HL-60 (cell line): ENCODE results near the gene ARTN.

ENCODE experiments used
- GABPA ChIP-seq: IDR thresholded peaks from 2 replicates; pipeline ENCODE4 v1.6.1; 2012; ENCODE audit warnings: low read depth
- POLR2AphosphoS5 ChIP-seq: IDR thresholded peaks from 2 replicates; pipeline ENCODE4 v1.6.1; 2012; ENCODE audit warnings: low read depth
- SPI1 ChIP-seq: IDR thresholded peaks from 2 replicates; pipeline ENCODE4 v1.6.1; 2012; ENCODE audit warnings: low read depth, mild to moderate bottlenecking, borderline replicate concordance
- TF ChIP-seq, protein P1 (sequence below): IDR thresholded peaks from one replicate; pipeline ENCODE4 v1.5.1; 2011; ENCODE audit warnings: low read length, control low read depth, inconsistent platforms; ENCODE audit not compliant: insufficient read depth
- TF ChIP-seq, protein P2 (sequence below): IDR thresholded peaks from 2 replicates; pipeline ENCODE4 v1.6.1; 2012; ENCODE audit warnings: low read depth; ENCODE audit not compliant: insufficient replicate concordance

DNA sequence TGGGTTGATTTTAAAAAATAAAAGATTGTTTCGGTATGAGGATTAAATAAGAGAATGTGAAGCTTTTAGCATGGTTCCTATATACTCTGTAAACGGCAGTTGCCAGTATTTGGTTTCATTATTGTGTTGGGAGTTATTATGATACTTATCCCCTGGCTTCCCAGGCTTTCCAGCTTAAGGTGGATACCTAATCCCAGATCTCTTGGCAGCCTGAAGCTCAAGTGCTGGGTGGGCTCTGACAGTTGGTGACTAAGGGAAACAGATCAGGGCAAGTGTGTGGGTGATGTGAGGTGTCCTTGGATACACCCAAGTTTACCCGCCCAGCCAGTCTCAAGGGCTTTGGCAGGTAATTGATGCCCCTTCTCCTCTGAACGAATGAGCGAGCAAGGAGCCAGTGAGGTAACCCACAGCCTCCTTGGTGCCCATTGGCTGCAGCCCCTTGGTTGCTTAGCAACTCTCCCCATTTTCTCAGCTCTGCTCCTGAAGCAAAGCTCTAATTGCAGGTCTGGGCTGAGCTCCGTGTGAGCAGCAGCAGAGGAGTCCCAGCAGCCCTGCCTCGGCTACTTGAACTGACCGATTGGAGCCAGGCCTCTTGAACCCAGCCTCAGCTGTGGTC lies 19.2 kb downstream of the ARTN start:
- TF ChIP-seq, protein P1, sequence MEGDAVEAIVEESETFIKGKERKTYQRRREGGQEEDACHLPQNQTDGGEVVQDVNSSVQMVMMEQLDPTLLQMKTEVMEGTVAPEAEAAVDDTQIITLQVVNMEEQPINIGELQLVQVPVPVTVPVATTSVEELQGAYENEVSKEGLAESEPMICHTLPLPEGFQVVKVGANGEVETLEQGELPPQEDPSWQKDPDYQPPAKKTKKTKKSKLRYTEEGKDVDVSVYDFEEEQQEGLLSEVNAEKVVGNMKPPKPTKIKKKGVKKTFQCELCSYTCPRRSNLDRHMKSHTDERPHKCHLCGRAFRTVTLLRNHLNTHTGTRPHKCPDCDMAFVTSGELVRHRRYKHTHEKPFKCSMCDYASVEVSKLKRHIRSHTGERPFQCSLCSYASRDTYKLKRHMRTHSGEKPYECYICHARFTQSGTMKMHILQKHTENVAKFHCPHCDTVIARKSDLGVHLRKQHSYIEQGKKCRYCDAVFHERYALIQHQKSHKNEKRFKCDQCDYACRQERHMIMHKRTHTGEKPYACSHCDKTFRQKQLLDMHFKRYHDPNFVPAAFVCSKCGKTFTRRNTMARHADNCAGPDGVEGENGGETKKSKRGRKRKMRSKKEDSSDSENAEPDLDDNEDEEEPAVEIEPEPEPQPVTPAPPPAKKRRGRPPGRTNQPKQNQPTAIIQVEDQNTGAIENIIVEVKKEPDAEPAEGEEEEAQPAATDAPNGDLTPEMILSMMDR = no peak
- TF ChIP-seq, protein P2, sequence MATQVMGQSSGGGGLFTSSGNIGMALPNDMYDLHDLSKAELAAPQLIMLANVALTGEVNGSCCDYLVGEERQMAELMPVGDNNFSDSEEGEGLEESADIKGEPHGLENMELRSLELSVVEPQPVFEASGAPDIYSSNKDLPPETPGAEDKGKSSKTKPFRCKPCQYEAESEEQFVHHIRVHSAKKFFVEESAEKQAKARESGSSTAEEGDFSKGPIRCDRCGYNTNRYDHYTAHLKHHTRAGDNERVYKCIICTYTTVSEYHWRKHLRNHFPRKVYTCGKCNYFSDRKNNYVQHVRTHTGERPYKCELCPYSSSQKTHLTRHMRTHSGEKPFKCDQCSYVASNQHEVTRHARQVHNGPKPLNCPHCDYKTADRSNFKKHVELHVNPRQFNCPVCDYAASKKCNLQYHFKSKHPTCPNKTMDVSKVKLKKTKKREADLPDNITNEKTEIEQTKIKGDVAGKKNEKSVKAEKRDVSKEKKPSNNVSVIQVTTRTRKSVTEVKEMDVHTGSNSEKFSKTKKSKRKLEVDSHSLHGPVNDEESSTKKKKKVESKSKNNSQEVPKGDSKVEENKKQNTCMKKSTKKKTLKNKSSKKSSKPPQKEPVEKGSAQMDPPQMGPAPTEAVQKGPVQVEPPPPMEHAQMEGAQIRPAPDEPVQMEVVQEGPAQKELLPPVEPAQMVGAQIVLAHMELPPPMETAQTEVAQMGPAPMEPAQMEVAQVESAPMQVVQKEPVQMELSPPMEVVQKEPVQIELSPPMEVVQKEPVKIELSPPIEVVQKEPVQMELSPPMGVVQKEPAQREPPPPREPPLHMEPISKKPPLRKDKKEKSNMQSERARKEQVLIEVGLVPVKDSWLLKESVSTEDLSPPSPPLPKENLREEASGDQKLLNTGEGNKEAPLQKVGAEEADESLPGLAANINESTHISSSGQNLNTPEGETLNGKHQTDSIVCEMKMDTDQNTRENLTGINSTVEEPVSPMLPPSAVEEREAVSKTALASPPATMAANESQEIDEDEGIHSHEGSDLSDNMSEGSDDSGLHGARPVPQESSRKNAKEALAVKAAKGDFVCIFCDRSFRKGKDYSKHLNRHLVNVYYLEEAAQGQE = no peak
- TF ChIP-seq SPI1 (no peak), POLR2AphosphoS5 (no peak), GABPA (no peak)
